Measurements from ENCODE around the gene HTR6. TPM values are rescaled to one million over a fixed set of nuclear protein-coding genes. Genes with fewer than 3 reads are reported as not detected.

HTR6 gene
- total and polyA plus RNA-seq, 8 donors: 0.09 TPM; not detected in 7

- Histone ChIP-seq H3K4me1 (peaks cover 0 to 12% of the 10 kb centered on the region in 2 donors), H3K27ac (no peak overlapping the region), H3K4me3 (no peak overlapping the region), H3K36me3 (peaks cover 0 to 34% of the 10 kb centered on the region in 2 donors), H3K27me3 (no peaks in the 10 kb centered on the region), H3K9me3 (no peaks in the 10 kb centered on the region)
- DNase-seq (no peak), ATAC-seq (no peak)
- no peak for TF ChIP-seq CTCF (IDR thresholded peaks at IDR 0.05)
- intact Hi-C loops (cut with DNase I): no loop called here
Observed at GRCh38 chr1:19619697-19620384, 44.8 kb upstream of the HTR6 start.

- peaks cover 0 to 12% of the 10 kb centered on the region in 2 donors for H3K4me1 ChIP-seq
- DNase-seq: no peak
- H3K4me3 ChIP-seq: no peak overlapping the region
- no peak for ATAC-seq
- no peak for TF ChIP-seq CTCF (IDR thresholded peaks at IDR 0.05)
- H3K36me3 ChIP-seq: peaks cover 0 to 37% of the 10 kb centered on the region in 2 donors
- H3K27me3 ChIP-seq: no peaks in the 10 kb centered on the region
- H3K9me3 ChIP-seq: no peaks in the 10 kb centered on the region
- H3K27ac ChIP-seq: no peak overlapping the region
- intact Hi-C loops (cut with DNase I): no loop called here
Observed at GRCh38 chr1:19620786-19621185, 43.9 kb upstream of the HTR6 start.

GRCh38 chr1:19621274-19621950 is 43.3 kb upstream of the HTR6 start:
- Histone ChIP-seq H3K4me3 (no peak overlapping the region), H3K27ac (no peak overlapping the region), H3K9me3 (no peaks in the 10 kb centered on the region), H3K36me3 (peaks cover 0 to 40% of the 10 kb centered on the region in 2 donors), H3K27me3 (no peaks in the 10 kb centered on the region), H3K4me1 (peaks cover 0 to 12% of the 10 kb centered on the region in 2 donors)
- DNase-seq (no peak), ATAC-seq (no peak)
- TF ChIP-seq CTCF (IDR thresholded peaks at IDR 0.05): no peak
- intact Hi-C loops (cut with DNase I): no loop called here

GRCh38 chr1:19622204-19622603 is 42.5 kb upstream of the HTR6 start:
- H3K4me1 ChIP-seq: peaks cover 0 to 9% of the 10 kb centered on the region in 2 donors
- intact Hi-C loops (cut with DNase I): no loop called here
- no peak for TF ChIP-seq CTCF (IDR thresholded peaks at IDR 0.05)

GRCh38 chr1:19623523-19623922 is 41.2 kb upstream of the HTR6 start:
- no peak for TF ChIP-seq CTCF (IDR thresholded peaks at IDR 0.05)

More at GRCh38 chr1:19622204-19622603, 42.5 kb upstream of the HTR6 start:
- Histone ChIP-seq H3K4me3 (no peak overlapping the region), H3K9me3 (no peaks in the 10 kb centered on the region), H3K27ac (no peak overlapping the region), H3K27me3 (no peaks in the 10 kb centered on the region), H3K36me3 (peaks cover 0 to 45% of the 10 kb centered on the region in 2 donors)
- ATAC-seq (no peak), DNase-seq (no peak)

More at GRCh38 chr1:19623523-19623922, 41.2 kb upstream of the HTR6 start:
- intact Hi-C loops (cut with DNase I): no loop called here
- Histone ChIP-seq H3K4me3 (no peak overlapping the region), H3K4me1 (peaks cover 0 to 7% of the 10 kb centered on the region in 2 donors), H3K9me3 (no peaks in the 10 kb centered on the region), H3K27ac (no peak overlapping the region), H3K27me3 (no peaks in the 10 kb centered on the region), H3K36me3 (peaks cover 0 to 52% of the 10 kb centered on the region in 2 donors)
- ATAC-seq: no peak
- DNase-seq: no peak

All from left lung (tissue), 10 donors.